Uterus (tissue), 2 donors: ENCODE results near the gene CDC25A.

ENCODE experiments used
- CTCF ChIP-seq, 4 experiments: fragments of 200-600 bp in 2 of 4; fragments of 450-650 bp in 2 of 4; sonication (generic) in 2 of 4; IDR thresholded peaks; one replicate each; pipeline ENCODE4 v1.5.1; 2016 to 2019; ENCODE audit warnings: antibody characterized with exemption in 4 of 4, mild to moderate bottlenecking in 2 of 4, moderate library complexity in 1 of 4
- POLR2A ChIP-seq, 2 donors: fragments of 450-650 bp; IDR thresholded peaks; one replicate each; pipeline ENCODE4 v1.6.1; 2016; ENCODE audit warnings: antibody characterized with exemption in 2 of 2, mild to moderate bottlenecking in 1 of 2, moderate library complexity in 1 of 2

- TF ChIP-seq CTCF (IDR thresholded peaks at IDR 0.05) (peak; percentile 14 to 59 (median 49)), POLR2A (IDR thresholded peaks at IDR 0.05) (no peak)
Observed at GRCh38 chr3:48232734-48233133, 44.5 kb upstream of the CDC25A start.
